Suprapubic skin (tissue), 3 donors: ENCODE data around the gene AKAP13.
"Not testable (repeated sequence)": the region's sequence is repeated elsewhere in the genome, so short reads cannot be mapped to it uniquely, and the experiment has no call there.

ENCODE experiments used
- EP300 ChIP-seq: sonication (generic); formaldehyde crosslinking; IDR thresholded peaks from one replicate; pipeline ENCODE4 v1.6.1; 2017; ENCODE audit warnings: antibody characterized with exemption
- POLR2A ChIP-seq, 2 donors: fragments of 450-650 bp; IDR thresholded peaks; one replicate each; pipeline ENCODE4 v1.6.1; 2017; ENCODE audit warnings: antibody characterized with exemption in 2 of 2, mild to moderate bottlenecking in 2 of 2, moderate library complexity in 2 of 2
- TF ChIP-seq, protein P1 (sequence below), 2 donors: fragments of 200-600 bp in 1 of 2; fragments of 450-650 bp in 1 of 2; sonication (generic) in 1 of 2; IDR thresholded peaks; one replicate each; pipeline ENCODE4 v1.5.1; 2016 to 2019; ENCODE audit warnings: antibody characterized with exemption in 2 of 2, mild to moderate bottlenecking in 1 of 2, moderate library complexity in 1 of 2

DNA sequence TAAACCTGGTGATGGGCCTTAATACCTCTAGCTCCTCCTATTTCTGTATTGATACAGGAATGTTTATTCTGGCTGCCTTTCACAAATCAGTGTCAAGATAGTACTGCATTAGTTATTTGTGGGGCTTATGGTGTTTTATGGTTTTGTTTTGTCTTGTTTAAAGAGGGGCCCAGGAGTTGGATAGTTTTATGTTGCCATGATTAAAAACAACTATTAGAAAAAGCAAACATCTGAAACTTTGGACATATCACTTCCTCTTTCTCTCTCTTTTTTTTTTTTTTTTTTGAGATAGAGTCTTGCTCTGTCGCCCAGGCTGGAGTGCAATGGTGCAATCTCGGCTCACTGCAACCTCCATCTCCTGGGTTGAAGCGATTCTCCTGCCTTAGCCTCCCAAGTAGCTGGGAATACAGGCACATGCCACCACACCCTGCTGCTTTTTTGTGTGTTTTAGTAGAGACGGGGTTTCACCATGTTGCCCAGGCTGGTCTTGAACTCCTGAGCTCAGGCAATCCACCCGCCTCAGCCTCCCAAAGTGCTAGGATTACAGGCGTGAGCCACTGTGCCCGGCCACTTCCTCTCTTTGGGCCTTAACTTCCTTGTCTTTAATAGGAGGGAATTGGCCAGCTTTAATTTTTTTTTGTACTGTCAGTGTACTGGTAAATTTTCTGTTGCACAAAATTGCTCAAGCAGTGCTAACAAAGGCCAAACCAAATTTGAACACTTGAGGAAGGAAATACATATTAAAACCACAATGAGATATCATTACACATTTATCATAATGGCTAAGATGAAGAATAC lies 155.3 kb downstream of the AKAP13 start:
- TF ChIP-seq, protein P1, sequence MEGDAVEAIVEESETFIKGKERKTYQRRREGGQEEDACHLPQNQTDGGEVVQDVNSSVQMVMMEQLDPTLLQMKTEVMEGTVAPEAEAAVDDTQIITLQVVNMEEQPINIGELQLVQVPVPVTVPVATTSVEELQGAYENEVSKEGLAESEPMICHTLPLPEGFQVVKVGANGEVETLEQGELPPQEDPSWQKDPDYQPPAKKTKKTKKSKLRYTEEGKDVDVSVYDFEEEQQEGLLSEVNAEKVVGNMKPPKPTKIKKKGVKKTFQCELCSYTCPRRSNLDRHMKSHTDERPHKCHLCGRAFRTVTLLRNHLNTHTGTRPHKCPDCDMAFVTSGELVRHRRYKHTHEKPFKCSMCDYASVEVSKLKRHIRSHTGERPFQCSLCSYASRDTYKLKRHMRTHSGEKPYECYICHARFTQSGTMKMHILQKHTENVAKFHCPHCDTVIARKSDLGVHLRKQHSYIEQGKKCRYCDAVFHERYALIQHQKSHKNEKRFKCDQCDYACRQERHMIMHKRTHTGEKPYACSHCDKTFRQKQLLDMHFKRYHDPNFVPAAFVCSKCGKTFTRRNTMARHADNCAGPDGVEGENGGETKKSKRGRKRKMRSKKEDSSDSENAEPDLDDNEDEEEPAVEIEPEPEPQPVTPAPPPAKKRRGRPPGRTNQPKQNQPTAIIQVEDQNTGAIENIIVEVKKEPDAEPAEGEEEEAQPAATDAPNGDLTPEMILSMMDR (IDR thresholded peaks at IDR 0.05): not testable (repeated sequence)
- TF ChIP-seq EP300; POLR2A (IDR thresholded peaks at IDR 0.05): not testable (repeated sequence)
